Fibroblast of lung (primary cell): ENCODE results near the gene CABP4. TPM values are rescaled to one million over a fixed set of nuclear protein-coding genes. Genes with fewer than 3 reads are reported as not detected.

Experiments used
- DNase-seq, 2 donors: peaks; one replicate each; pipeline versions ENCODE4 v3.0.0 to v3.0.0-alpha.2; 2010; ENCODE audit warnings: low read depth in 2 of 2
- H2AFZ ChIP-seq: 2 replicates; pipeline ENCODE4 v1.5.1; 2012; ENCODE audit warnings: low read length, control low read depth, inconsistent platforms
- H3K27ac ChIP-seq: 2 replicates; pipeline ENCODE4 v1.5.1; 2011; ENCODE audit warnings: low read length, control low read depth; ENCODE audit not compliant: insufficient read depth
- H3K27me3 ChIP-seq: 2 replicates; pipeline ENCODE4 v1.5.1; 2011; ENCODE audit warnings: mild to moderate bottlenecking, low read length; ENCODE audit not compliant: control insufficient read depth, insufficient read depth
- H3K36me3 ChIP-seq: 2 replicates; pipeline ENCODE4 v1.5.1; 2011; ENCODE audit warnings: low read length; ENCODE audit not compliant: control insufficient read depth, insufficient read depth
- H3K4me1 ChIP-seq: 2 replicates; pipeline ENCODE4 v1.5.1; 2011; ENCODE audit warnings: low read length; ENCODE audit not compliant: control insufficient read depth, insufficient read depth; ENCODE audit errors: extremely low read depth
- H3K4me2 ChIP-seq: 2 replicates; pipeline ENCODE4 v1.5.1; 2011; ENCODE audit warnings: low read length, control low read depth; ENCODE audit not compliant: insufficient read depth; ENCODE audit errors: extremely low read depth
- H3K4me3 ChIP-seq, 4 experiments: fragments of 200-600 bp in 1 of 4; sonication (generic) in 1 of 4; replicated peaks in 1 of 4; 2 replicates each; pipeline ENCODE4 v1.5.1; 2011 to 2016; ENCODE audit warnings: low read length in 4 of 4, low read depth in 3 of 4, mild to moderate bottlenecking in 3 of 4, control low read depth in 2 of 4, inconsistent platforms in 1 of 4, mixed read lengths in 1 of 4; ENCODE audit not compliant: insufficient read depth in 1 of 4; ENCODE audit errors: control extremely low read depth in 1 of 4
- H3K79me2 ChIP-seq: 2 replicates; pipeline ENCODE4 v1.5.1; 2012; ENCODE audit warnings: mild to moderate bottlenecking, low read length, inconsistent platforms; ENCODE audit not compliant: control insufficient read depth, insufficient read depth
- H3K9ac ChIP-seq: 2 replicates; pipeline ENCODE4 v1.5.1; 2011; ENCODE audit warnings: mild to moderate bottlenecking, low read length, control low read depth; ENCODE audit not compliant: insufficient read depth
- H3K9me3 ChIP-seq: 2 replicates; pipeline ENCODE4 v1.5.1; 2012; ENCODE audit warnings: low read depth, low read length; ENCODE audit not compliant: control insufficient read depth, insufficient read depth
- H4K20me1 ChIP-seq: 2 replicates; pipeline ENCODE4 v1.5.1; 2011; ENCODE audit warnings: low read length; ENCODE audit not compliant: control insufficient read depth, insufficient read depth; ENCODE audit errors: extremely low read depth
- CTCF ChIP-seq, 2 donors: IDR thresholded peaks in 1 of 2; conservative IDR thresholded peaks in 1 of 2; 1 replicate in 1 of 2; 2 replicates in 1 of 2; pipeline ENCODE4 v1.5.1; 2011 to 2012; ENCODE audit warnings: low read length in 2 of 2, control low read depth in 1 of 2, inconsistent platforms in 1 of 2, low read depth in 1 of 2, mild to moderate bottlenecking in 1 of 2
- EZH2 ChIP-seq: IDR thresholded peaks from 2 replicates; pipeline ENCODE4 v1.5.1; 2012; ENCODE audit warnings: low read length, control low read depth, mild to moderate bottlenecking; ENCODE audit errors: missing control alignments
- polyA plus RNA-seq, 2 donors: library from polyadenylated mRNA; depleted of rRNA in 1 of 2; stranded (reverse) in 1 of 2; unstranded in 1 of 2; fragments of >200 nt; gene quantifications; 2 replicates each; pipeline ENCODE4 v1.2.1, GENCODE V29; 2011 to 2012; ENCODE audit warnings: missing spikeins in 1 of 2
- total RNA-seq: library from RNA; depleted of rRNA; stranded (reverse); fragments of >200 nt; gene quantifications from 2 replicates; pipeline ENCODE4 v1.2.1, GENCODE V29; 2014

The CABP4 gene
- total and polyA plus RNA-seq, 2 donors (not counting 1 experiment from before 2014, with no cell fraction given) = not detected

GRCh38 chr11:67489203-67489884 is 34.2 kb downstream of the CABP4 start:
- no peak overlapping the region for H3K9ac ChIP-seq
- H3K79me2 ChIP-seq = no peaks in the 10 kb centered on the region
- no peak overlapping the region for H3K27ac ChIP-seq
- H3K36me3 ChIP-seq = peaks cover 11% of the 10 kb centered on the region
- H3K4me1 ChIP-seq = no peaks in the 10 kb centered on the region
- H3K4me2 ChIP-seq = no peak overlapping the region
- no peak for DNase-seq
- H3K27me3 ChIP-seq = no peaks in the 10 kb centered on the region
- H3K9me3 ChIP-seq = no peaks in the 10 kb centered on the region
- H4K20me1 ChIP-seq = no peaks in the 10 kb centered on the region
- H3K4me3 ChIP-seq = no peak overlapping the region
- H2AFZ ChIP-seq = no peak overlapping the region
- TF ChIP-seq CTCF (conservative IDR thresholded peaks at IDR 0.05 in 1 of 2, IDR thresholded peaks at IDR 0.05 in 1 of 2; ENCODE audit: low read depth in 1 of 2, low read length in 2 of 2) (no peak), EZH2 (no peak)

GRCh38 chr11:67489885-67490726 is 35.0 kb downstream of the CABP4 start:
- Histone ChIP-seq H2AFZ (no peak overlapping the region), H3K27ac (no peak overlapping the region), H3K27me3 (no peaks in the 10 kb centered on the region), H3K79me2 (no peaks in the 10 kb centered on the region), H3K4me2 (no peak overlapping the region), H3K4me1 (no peaks in the 10 kb centered on the region), H3K36me3 (peaks cover 9% of the 10 kb centered on the region), H3K9ac (no peak overlapping the region), H4K20me1 (no peaks in the 10 kb centered on the region), H3K9me3 (no peaks in the 10 kb centered on the region), H3K4me3 (no peak overlapping the region)
- TF ChIP-seq CTCF (conservative IDR thresholded peaks at IDR 0.05 in 1 of 2, IDR thresholded peaks at IDR 0.05 in 1 of 2; ENCODE audit: low read depth in 1 of 2, low read length in 2 of 2) = no peak
- TF ChIP-seq EZH2 = no peak
- DNase-seq = no peak

- Histone ChIP-seq H3K27ac (no peak overlapping the region), H3K4me2 (no peak overlapping the region), H3K9ac (no peak overlapping the region), H2AFZ (no peak overlapping the region), H3K27me3 (no peaks in the 10 kb centered on the region), H4K20me1 (no peaks in the 10 kb centered on the region), H3K36me3 (peaks cover 9% of the 10 kb centered on the region), H3K4me1 (no peaks in the 10 kb centered on the region), H3K4me3 (no peak overlapping the region), H3K9me3 (no peaks in the 10 kb centered on the region), H3K79me2 (no peaks in the 10 kb centered on the region)
- DNase-seq = no peak
- TF ChIP-seq CTCF (conservative IDR thresholded peaks at IDR 0.05 in 1 of 2, IDR thresholded peaks at IDR 0.05 in 1 of 2; ENCODE audit: low read depth in 1 of 2, low read length in 2 of 2) (no peak), EZH2 (no peak)
Measured at GRCh38 chr11:67490727-67491065, 35.5 kb downstream of the CABP4 start.
